ENCODE measurements around the gene SKI.

GRCh38 chr1:2270260-2271100, 42.4 kb downstream of the SKI start:
- TF ChIP-seq, protein P1, sequence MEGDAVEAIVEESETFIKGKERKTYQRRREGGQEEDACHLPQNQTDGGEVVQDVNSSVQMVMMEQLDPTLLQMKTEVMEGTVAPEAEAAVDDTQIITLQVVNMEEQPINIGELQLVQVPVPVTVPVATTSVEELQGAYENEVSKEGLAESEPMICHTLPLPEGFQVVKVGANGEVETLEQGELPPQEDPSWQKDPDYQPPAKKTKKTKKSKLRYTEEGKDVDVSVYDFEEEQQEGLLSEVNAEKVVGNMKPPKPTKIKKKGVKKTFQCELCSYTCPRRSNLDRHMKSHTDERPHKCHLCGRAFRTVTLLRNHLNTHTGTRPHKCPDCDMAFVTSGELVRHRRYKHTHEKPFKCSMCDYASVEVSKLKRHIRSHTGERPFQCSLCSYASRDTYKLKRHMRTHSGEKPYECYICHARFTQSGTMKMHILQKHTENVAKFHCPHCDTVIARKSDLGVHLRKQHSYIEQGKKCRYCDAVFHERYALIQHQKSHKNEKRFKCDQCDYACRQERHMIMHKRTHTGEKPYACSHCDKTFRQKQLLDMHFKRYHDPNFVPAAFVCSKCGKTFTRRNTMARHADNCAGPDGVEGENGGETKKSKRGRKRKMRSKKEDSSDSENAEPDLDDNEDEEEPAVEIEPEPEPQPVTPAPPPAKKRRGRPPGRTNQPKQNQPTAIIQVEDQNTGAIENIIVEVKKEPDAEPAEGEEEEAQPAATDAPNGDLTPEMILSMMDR (IDR thresholded peaks at IDR 0.05) = no peak
- TF ChIP-seq POLR2A (IDR thresholded peaks at IDR 0.05) = no peak
